ENCODE measurements around the gene PTPRK. TPM values are rescaled to one million over a fixed set of nuclear protein-coding genes. Genes with fewer than 3 reads are reported as not detected.

PTPRK gene
- total and polyA plus RNA-seq, 4 donors, result 12.1 to 61.2 (median 29.1) TPM

- Histone ChIP-seq H3K36me3 (ENCODE audit: control insufficient read depth in 4 of 4, insufficient read depth in 3 of 4, low read depth in 1 of 4, low read length in 3 of 4) (no peaks in the 10 kb centered on the region), H3K27me3 (ENCODE audit: control insufficient read depth in 4 of 4, insufficient read depth in 4 of 4, low read length in 3 of 4) (no peaks in the 10 kb centered on the region), H3K9me3 (ENCODE audit: control insufficient read depth in 4 of 4, low read length in 3 of 4) (no peaks in the 10 kb centered on the region), H3K27ac (ENCODE audit: low read depth in 1 of 2, low read length in 2 of 2) (no peak overlapping the region), H3K4me1 (ENCODE audit: control insufficient read depth in 4 of 4, insufficient read depth in 4 of 4, low read length in 3 of 4) (peaks cover 0 to 5% (median 0%) of the 10 kb centered on the region in 4 donors), H3K9ac (ENCODE audit: low read depth in 1 of 2, low read length in 2 of 2) (no peak overlapping the region), H3K4me3 (ENCODE audit: low read depth in 1 of 3, low read length in 3 of 3) (no peak overlapping the region)
- DNase-seq (ENCODE audit: low spot score), result no peak
- TF ChIP-seq RAD21 (IDR thresholded peaks at IDR 0.05), result no peak
- TF ChIP-seq TAF1 (conservative IDR thresholded peaks at IDR 0.05), result no peak
- TF ChIP-seq GABPA (IDR thresholded peaks at IDR 0.05 in 1 of 2, conservative IDR thresholded peaks at IDR 0.05 in 1 of 2), result no peak
- no peak for TF ChIP-seq FOXA1 (IDR thresholded peaks at IDR 0.05)
- TF ChIP-seq JUND (IDR thresholded peaks at IDR 0.05), result no peak
- no peak for TF ChIP-seq YY1 (IDR thresholded peaks at IDR 0.05)
- TF ChIP-seq CTCF (IDR thresholded peaks at IDR 0.05; ENCODE audit: low read depth, low read length, missing input control), result no peak
- TF ChIP-seq REST (IDR thresholded peaks at IDR 0.05), result no peak
- TF ChIP-seq ZBTB33 (IDR thresholded peaks at IDR 0.05), result no peak
- TF ChIP-seq NR2F2 (IDR thresholded peaks at IDR 0.05), result no peak
- no peak for TF ChIP-seq HNF4G (IDR thresholded peaks at IDR 0.05)
- no peak for TF ChIP-seq MAX (IDR thresholded peaks at IDR 0.05)
- no peak for TF ChIP-seq FOXA2 (IDR thresholded peaks at IDR 0.05)
- TF ChIP-seq ATF3 (IDR thresholded peaks at IDR 0.05), result no peak
- no peak for TF ChIP-seq EGR1 (IDR thresholded peaks at IDR 0.05; ENCODE audit: low read depth in 2 of 2)
- TF ChIP-seq RXRA (IDR thresholded peaks at IDR 0.05), result no peak
- TF ChIP-seq SP1 (IDR thresholded peaks at IDR 0.05), result no peak
- no peak for TF ChIP-seq HNF4A (conservative IDR thresholded peaks at IDR 0.05)
Measured at GRCh38 chr6:128095362-128095761, 425.0 kb downstream of the PTPRK start.

Data from liver (tissue), 9 donors.